MM.1S (cell line): ENCODE measurements around the gene COPG2.
A peak's percentile ranks its signal among the peaks of the same experiment; 100 is the strongest.

Source experiments
- DNase-seq: peaks from one replicate; pipeline ENCODE4 v3.0.0-alpha.2; 2015
- H2AFZ ChIP-seq: fragments of 300-600 bp; sonication (generic); 2 replicates; pipeline ENCODE4 v1.6.0; 2016; ENCODE audit warnings: antibody characterized with exemption, low read length
- H3F3A ChIP-seq: fragments of 300-600 bp; sonication (generic); 2 replicates; pipeline ENCODE4 v1.6.1; 2016; ENCODE audit warnings: mild to moderate bottlenecking, antibody characterized with exemption, low read length, moderate library complexity, mixed read lengths; ENCODE audit not compliant: insufficient read depth
- H3K27ac ChIP-seq: fragments of 300-600 bp; sonication (generic); 2 replicates; pipeline ENCODE4 v1.5.1; 2016; ENCODE audit warnings: mild to moderate bottlenecking, low read length
- H3K27me3 ChIP-seq: fragments of 300-600 bp; sonication (generic); replicated peaks from 2 replicates; pipeline ENCODE4 v1.6.0; 2016; ENCODE audit warnings: low read length; ENCODE audit not compliant: insufficient read depth
- H3K36me3 ChIP-seq: fragments of 300-600 bp; sonication (generic); replicated peaks from 2 replicates; pipeline ENCODE4 v1.6.1; 2016; ENCODE audit warnings: mild to moderate bottlenecking, low read length, mixed read lengths; ENCODE audit not compliant: insufficient read depth
- H3K4me1 ChIP-seq: fragments of 300-600 bp; sonication (generic); 2 replicates; pipeline ENCODE4 v1.6.1; 2016; ENCODE audit warnings: low read length, mixed read lengths
- H3K4me2 ChIP-seq: fragments of 300-600 bp; sonication (generic); 2 replicates; pipeline ENCODE4 v1.6.0; 2016; ENCODE audit warnings: low read depth, low read length
- H3K4me3 ChIP-seq: fragments of 300-600 bp; sonication (generic); 2 replicates; pipeline ENCODE4 v1.5.1; 2016; ENCODE audit warnings: low read length, mixed read lengths
- H3K79me2 ChIP-seq: fragments of 300-600 bp; sonication (generic); 2 replicates; pipeline ENCODE4 v1.6.1; 2016; ENCODE audit warnings: mixed run types, low read length, mixed read lengths
- H3K9ac ChIP-seq: fragments of 300-600 bp; sonication (generic); 2 replicates; pipeline ENCODE4 v1.6.1; 2016; ENCODE audit warnings: low read length, mixed read lengths
- H3K9me2 ChIP-seq: fragments of 300-600 bp; sonication (generic); replicated peaks from 2 replicates; pipeline ENCODE4 v1.6.1; 2016; ENCODE audit warnings: mild to moderate bottlenecking, low read length, mixed read lengths; ENCODE audit not compliant: insufficient read depth
- H3K9me3 ChIP-seq: fragments of 300-600 bp; sonication (generic); replicated peaks from 2 replicates; pipeline ENCODE4 v1.6.1; 2016; ENCODE audit warnings: mild to moderate bottlenecking, low read length, mixed read lengths; ENCODE audit not compliant: insufficient read depth
- H4K20me1 ChIP-seq: fragments of 300-600 bp; sonication (generic); 2 replicates; pipeline ENCODE4 v1.6.1; 2016; ENCODE audit warnings: mild to moderate bottlenecking, low read length, moderate library complexity, mixed read lengths; ENCODE audit not compliant: insufficient read depth
- CTCF ChIP-seq: fragments of 300-600 bp; sonication (generic); IDR thresholded peaks from 2 replicates; pipeline ENCODE4 v1.5.1; 2016; ENCODE audit warnings: antibody characterized with exemption, low read length, mixed read lengths
- EZH2 ChIP-seq: fragments of 300-600 bp; sonication (generic); optimal IDR thresholded peaks from 2 replicates; pipeline ENCODE3; 2017; ENCODE audit warnings: low read depth, mild to moderate bottlenecking, antibody characterized with exemption, low read length, mixed read lengths
- EZH2phosphoT487 ChIP-seq: fragments of 300-600 bp; sonication (generic); IDR thresholded peaks from 2 replicates; pipeline ENCODE4 v1.6.1; 2018; ENCODE audit warnings: antibody characterized with exemption, low read length

The COPG2 gene

DNA sequence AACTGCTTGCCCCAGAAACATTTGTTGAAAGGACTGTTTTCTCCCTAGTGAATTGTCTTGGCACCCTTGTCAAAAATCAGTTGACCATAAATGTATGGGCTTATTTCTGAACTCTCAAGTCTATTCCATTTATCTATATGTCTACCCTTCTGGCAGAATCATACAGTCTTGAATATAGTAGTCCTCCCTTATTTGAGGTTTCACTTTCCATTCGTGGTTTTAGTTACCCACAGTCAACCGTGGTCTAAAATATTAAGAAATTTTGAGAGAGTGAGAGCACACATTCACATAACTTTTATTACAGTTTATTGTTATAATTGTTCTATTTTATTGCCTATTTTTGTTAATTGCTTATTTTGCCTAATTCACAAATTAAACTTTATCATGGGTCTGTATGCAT is 210.3 kb downstream of the COPG2 start:
- Histone ChIP-seq H3K36me3 (no peaks in the 10 kb centered on the region), H3K4me2 (peak overlapping the region; percentile 28), H3K9ac (no peak overlapping the region), H3K27me3 (no peaks in the 10 kb centered on the region), H3K79me2 (no peaks in the 10 kb centered on the region), H3K27ac (no peak overlapping the region), H3K4me1 (peaks cover 6% of the 10 kb centered on the region; the same call in 1 of the 2 replicates), H2AFZ (no peak overlapping the region), H3K4me3 (no peak overlapping the region), H3F3A (no peaks in the 10 kb centered on the region), H4K20me1 (no peaks in the 10 kb centered on the region), H3K9me2 (no peaks in the 10 kb centered on the region), H3K9me3 (no peaks in the 10 kb centered on the region)
- DNase-seq: peak; percentile 88
- TF ChIP-seq EZH2phosphoT487 (no peak), CTCF (no peak), EZH2 (no peak)
